T-helper 2 cell treated with Interferon-gamma antibody and Interleukin-4, amounts not matched to agents 5 μg/mL and 100 μg/mL, for 36 hours (primary cell): Measurements from ENCODE around the gene NAPB.
A peak's percentile ranks its signal among the peaks of the same experiment; 100 is the strongest.

Experiments used
- DNase-seq: peaks from one replicate; pipeline ENCODE4 v3.0.0; 2021; ENCODE audit warnings: low spot score
- H3K27ac Mint-ChIP-seq: one replicate; pipeline ENCODE4 v1.8.0; 2021; ENCODE audit warnings: mild to moderate bottlenecking, mixed read lengths
- H3K27me3 Mint-ChIP-seq: one replicate; pipeline ENCODE4 v1.8.0; 2021; ENCODE audit warnings: low read depth, mixed read lengths
- H3K36me3 Mint-ChIP-seq: one replicate; pipeline ENCODE4 v1.8.0; 2021; ENCODE audit warnings: low read depth, mixed read lengths
- H3K4me1 Mint-ChIP-seq: one replicate; pipeline ENCODE4 v1.8.0; 2021; ENCODE audit warnings: low read depth, mixed read lengths
- H3K4me3 Mint-ChIP-seq: one replicate; pipeline ENCODE4 v1.8.0; 2022; ENCODE audit warnings: mild to moderate bottlenecking, moderate library complexity, mixed read lengths
- H3K9me3 Mint-ChIP-seq: one replicate; pipeline ENCODE4 v1.8.0; 2021; ENCODE audit warnings: mixed read lengths

The NAPB gene

DNA sequence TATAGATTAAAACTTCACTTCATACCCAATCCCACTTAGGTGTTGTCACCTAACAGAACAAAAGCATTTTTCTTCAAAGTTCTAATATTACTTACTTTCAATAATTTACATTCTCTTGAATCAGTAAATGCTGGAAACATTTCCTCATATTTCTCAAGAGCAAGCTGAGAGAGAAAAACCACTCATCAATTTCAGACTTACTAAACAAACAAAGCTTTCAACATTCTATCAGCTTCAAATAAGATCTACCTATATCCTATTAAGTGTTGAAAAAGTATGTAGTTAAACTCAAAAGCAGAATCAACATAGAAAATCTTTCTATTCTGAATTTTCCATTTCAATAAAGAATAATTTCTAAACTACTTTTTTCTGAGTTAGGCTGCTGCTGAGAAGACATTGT lies 41.5 kb downstream of the NAPB start:
- H3K27me3 Mint-ChIP-seq = no peaks in the 10 kb centered on the region
- DNase-seq = no peak
- H3K27ac Mint-ChIP-seq = no peak overlapping the region
- no peak overlapping the region for H3K4me3 Mint-ChIP-seq
- peaks cover 9% of the 10 kb centered on the region for H3K4me1 Mint-ChIP-seq
- H3K36me3 Mint-ChIP-seq = peaks cover 58% of the 10 kb centered on the region
- H3K9me3 Mint-ChIP-seq = no peaks in the 10 kb centered on the region

DNA sequence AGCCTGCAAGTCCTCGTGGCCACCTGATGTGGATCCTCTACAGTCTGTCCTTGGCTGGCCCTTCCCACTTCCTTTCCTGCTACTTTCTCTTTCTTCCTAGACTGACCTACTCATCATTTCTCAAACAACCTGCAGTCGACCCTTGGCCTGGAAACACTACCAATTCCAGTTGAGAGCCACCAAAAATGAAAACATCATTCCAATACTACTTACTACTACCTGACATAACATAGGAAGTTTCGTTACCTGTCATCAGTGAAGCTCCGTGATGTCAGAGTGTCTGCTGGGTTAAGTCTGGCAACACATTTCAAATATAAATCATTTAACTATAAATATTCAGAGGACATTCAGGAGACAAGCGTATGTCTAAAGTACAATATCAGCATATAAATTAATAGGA lies 45.5 kb downstream of the NAPB start:
- DNase-seq = no peak
- Mint-ChIP-seq H3K36me3 (peaks cover 63% of the 10 kb centered on the region), H3K27me3 (no peaks in the 10 kb centered on the region), H3K4me1 (peaks cover 3% of the 10 kb centered on the region), H3K27ac (no peak overlapping the region), H3K4me3 (no peak overlapping the region), H3K9me3 (no peaks in the 10 kb centered on the region)

DNA sequence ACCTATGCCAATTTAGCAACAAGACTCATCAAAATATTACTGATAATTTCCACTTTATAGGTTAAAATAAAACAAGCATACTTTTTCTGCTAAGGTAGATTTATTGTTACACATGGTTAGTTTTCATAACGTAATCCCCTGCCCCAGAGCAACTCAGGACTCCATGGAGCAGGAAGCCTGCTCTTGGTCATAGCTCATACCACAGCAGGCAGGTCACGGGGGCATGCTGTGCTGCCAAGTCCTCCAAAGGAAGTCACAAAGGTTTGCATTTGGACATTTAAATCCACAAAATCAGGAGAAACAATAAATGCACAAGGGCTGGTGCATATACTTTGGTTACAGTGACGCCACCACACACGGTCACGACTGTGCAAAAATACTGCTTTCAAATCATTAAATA lies 46.8 kb downstream of the NAPB start:
- Mint-ChIP-seq H3K36me3 (peaks cover 64% of the 10 kb centered on the region), H3K9me3 (no peaks in the 10 kb centered on the region), H3K27ac (no peak overlapping the region), H3K27me3 (no peaks in the 10 kb centered on the region), H3K4me1 (peaks cover 3% of the 10 kb centered on the region), H3K4me3 (no peak overlapping the region)
- DNase-seq = no peak

DNA sequence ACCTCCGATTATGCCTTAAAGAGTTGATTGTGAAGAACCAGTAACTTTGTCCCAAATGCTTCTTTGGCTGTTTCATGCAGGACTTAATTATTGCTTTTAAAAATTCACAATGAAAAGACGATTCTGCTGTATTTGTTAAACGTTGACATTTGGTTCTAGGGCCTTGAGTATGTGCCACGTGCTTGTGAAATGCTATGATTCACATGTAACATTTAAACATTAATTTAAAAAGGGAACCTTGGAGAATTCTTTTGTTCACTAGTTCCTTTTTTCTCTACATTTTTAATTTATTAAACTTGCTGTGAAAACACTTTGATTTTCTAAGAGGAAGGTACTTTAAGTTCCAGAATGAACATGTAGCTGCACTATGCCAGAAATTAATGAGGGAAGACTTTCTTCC lies 49.8 kb downstream of the NAPB start:
- Mint-ChIP-seq H3K36me3 (peaks cover 69% of the 10 kb centered on the region), H3K4me3 (no peak overlapping the region), H3K9me3 (no peaks in the 10 kb centered on the region), H3K4me1 (peaks cover 11% of the 10 kb centered on the region), H3K27ac (no peak overlapping the region), H3K27me3 (no peaks in the 10 kb centered on the region)
- DNase-seq = no peak

DNA sequence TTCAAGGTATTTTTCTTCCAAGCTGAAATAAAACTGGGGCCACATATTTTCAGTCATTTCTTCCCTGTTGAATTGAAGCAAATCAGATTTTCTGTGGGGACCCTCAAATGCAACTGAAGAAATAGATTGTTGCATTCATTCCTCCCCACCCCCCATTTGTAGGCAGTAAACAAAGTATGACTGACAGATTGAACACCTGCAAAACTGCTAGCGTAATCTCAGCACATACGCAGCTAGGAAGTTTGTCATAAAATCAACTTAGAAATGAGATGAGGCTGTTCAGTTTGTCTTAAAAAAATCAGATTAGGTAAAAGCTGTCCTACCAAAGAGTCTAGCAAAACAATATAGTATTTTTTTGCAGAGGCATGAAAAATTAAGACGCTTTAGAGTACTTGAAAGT lies 50.4 kb downstream of the NAPB start:
- H3K4me1 Mint-ChIP-seq = peaks cover 18% of the 10 kb centered on the region
- no peaks in the 10 kb centered on the region for H3K9me3 Mint-ChIP-seq
- no peak overlapping the region for H3K4me3 Mint-ChIP-seq
- H3K36me3 Mint-ChIP-seq = peaks cover 69% of the 10 kb centered on the region
- H3K27me3 Mint-ChIP-seq = no peaks in the 10 kb centered on the region
- DNase-seq = no peak
- H3K27ac Mint-ChIP-seq = no peak overlapping the region

DNA sequence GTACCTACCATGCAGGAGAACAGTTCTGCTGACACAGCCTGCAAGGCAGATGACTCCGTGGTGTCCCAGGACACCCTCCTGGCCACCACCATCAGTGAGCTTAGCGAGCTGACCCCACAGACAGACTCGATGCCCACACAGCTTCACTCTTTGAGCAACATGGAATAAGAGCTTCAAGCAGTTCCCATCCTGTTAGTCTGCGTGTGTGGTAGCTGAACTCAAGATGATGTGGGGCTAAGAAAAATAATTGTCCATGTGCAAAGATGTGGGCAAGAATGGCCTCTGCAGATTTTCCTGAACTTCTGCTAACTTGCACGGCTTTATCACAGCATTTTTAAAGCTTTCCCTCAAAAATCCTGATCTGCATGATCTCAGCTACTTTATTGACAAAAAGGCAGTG lies 51.0 kb downstream of the NAPB start:
- Mint-ChIP-seq H3K27ac (no peak overlapping the region), H3K36me3 (peaks cover 64% of the 10 kb centered on the region), H3K4me1 (peaks cover 15% of the 10 kb centered on the region), H3K9me3 (no peaks in the 10 kb centered on the region), H3K4me3 (no peak overlapping the region), H3K27me3 (no peaks in the 10 kb centered on the region)
- DNase-seq = no peak

DNA sequence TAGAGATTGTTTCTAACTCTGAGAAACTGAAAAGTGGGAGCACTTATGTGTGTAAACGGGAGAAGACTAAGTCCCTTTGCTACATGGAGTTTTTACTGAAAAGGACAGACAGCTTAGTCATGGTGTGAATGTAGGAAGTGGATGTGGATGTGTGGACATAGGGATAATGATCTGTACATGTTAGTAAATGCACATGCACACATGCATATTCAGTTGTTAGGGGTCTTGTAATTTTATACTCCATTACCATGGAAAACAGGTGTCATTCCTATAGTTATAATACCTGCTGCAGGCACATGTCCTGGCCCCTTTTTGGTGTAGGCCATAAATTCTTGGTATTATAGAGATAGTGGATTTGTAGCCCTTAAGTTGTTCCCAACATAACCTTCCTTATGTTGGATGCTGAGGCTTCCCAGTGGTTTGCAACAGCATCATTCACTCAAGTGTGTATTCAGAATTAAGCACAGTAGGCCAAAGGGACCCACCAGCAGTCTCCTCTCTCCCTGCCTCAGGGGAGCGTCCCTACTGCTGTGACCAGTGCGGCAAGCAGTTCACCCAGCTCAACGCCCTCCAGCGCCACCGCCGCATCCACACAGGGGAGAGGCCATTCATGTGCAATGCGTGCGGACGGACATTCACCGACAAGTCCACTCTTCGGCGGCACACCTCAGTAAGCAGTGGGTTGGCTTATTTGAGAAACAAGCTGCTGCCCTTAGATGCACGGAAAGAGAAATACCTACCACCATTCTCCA lies 52.0 kb downstream of the NAPB start:
- peaks cover 24% of the 10 kb centered on the region for H3K4me1 Mint-ChIP-seq
- no peaks in the 10 kb centered on the region for H3K27me3 Mint-ChIP-seq
- no peak overlapping the region for H3K4me3 Mint-ChIP-seq
- no peaks in the 10 kb centered on the region for H3K9me3 Mint-ChIP-seq
- H3K27ac Mint-ChIP-seq = no peak overlapping the region
- no peak for DNase-seq
- peaks cover 69% of the 10 kb centered on the region for H3K36me3 Mint-ChIP-seq

DNA sequence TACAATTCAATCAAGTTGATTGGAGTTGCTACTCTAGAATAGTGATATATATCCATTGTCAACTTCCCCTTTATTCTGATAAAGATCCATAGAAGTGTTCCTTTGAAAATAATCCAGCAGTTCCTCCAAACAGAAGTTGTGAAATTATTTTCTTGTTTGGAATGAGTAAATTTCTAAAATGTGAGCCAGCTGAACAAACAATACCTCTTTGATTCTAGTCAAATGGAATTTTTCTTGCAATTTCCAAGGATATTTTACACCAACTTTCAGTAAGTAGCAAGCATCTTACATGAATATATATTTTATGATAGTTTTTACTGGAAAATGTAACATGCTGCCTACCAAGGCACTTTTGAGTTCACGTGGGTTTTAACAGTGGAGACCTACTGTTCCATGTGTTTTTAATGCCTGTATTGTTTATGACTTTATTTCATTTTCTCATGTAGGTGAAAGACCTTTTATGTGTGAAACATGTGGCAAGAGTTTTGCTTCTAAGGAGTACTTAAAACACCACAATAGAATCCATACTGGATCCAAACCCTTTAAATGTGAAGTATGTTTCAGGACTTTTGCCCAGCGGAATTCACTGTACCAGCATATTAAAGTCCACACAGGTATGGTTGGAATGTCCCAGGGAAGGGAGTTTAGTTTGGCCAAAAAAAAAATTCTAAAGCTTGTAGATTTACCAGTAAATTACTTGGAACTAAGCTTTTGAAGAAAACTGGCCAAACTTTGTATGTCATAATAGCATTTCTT lies 52.8 kb downstream of the NAPB start:
- H3K4me3 Mint-ChIP-seq = no peak overlapping the region
- peaks cover 28% of the 10 kb centered on the region for H3K4me1 Mint-ChIP-seq
- no peak for DNase-seq
- peaks cover 64% of the 10 kb centered on the region for H3K36me3 Mint-ChIP-seq
- H3K27me3 Mint-ChIP-seq = no peaks in the 10 kb centered on the region
- H3K27ac Mint-ChIP-seq = no peak overlapping the region
- no peaks in the 10 kb centered on the region for H3K9me3 Mint-ChIP-seq

DNA sequence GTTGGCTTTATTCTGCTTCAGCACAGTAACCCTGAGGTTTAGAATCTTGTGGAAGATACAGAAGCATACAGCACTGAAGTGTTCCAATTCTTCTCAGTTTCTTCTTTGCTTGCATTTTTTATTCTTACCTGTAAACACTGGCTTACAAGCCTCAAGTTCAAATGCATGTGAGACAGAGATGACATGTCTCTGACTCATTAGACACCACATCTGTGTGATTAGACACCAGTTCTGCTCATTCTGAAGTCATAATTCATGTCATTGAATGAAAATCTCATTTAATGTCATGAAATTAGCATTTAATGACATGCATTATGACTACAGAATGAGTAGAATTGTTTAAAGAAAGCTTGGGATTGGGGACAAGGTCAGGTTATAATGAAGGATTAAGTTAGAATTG lies 53.5 kb downstream of the NAPB start:
- Mint-ChIP-seq H3K4me3 (no peak overlapping the region), H3K27me3 (no peaks in the 10 kb centered on the region), H3K27ac (no peak overlapping the region), H3K4me1 (peaks cover 35% of the 10 kb centered on the region), H3K9me3 (no peaks in the 10 kb centered on the region), H3K36me3 (peaks cover 63% of the 10 kb centered on the region)
- no peak for DNase-seq

DNA sequence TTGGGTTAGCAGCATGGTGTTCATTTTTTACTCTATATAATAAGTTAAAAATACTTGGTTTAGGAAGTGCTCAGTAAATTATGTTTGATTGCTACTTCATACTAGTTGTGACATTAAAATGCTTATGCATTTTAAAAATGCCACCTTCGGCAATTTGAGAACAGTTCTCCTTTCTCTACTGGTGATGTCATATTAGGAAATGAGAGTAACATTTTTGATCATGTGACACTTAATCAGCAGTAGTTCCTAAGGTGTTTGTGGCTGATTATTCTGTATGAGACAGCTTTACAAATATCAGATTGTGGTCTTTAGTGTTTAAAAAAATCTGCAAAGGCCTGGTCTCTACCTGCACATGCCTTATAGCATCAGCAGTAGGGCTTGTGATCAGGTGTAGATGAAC lies 54.9 kb downstream of the NAPB start:
- peak overlapping the region; percentile 20 for H3K27ac Mint-ChIP-seq
- H3K9me3 Mint-ChIP-seq = no peaks in the 10 kb centered on the region
- peaks cover 35% of the 10 kb centered on the region for H3K4me1 Mint-ChIP-seq
- DNase-seq = no peak
- peaks cover 53% of the 10 kb centered on the region for H3K36me3 Mint-ChIP-seq
- no peaks in the 10 kb centered on the region for H3K27me3 Mint-ChIP-seq
- H3K4me3 Mint-ChIP-seq = peak overlapping the region; percentile 32

DNA sequence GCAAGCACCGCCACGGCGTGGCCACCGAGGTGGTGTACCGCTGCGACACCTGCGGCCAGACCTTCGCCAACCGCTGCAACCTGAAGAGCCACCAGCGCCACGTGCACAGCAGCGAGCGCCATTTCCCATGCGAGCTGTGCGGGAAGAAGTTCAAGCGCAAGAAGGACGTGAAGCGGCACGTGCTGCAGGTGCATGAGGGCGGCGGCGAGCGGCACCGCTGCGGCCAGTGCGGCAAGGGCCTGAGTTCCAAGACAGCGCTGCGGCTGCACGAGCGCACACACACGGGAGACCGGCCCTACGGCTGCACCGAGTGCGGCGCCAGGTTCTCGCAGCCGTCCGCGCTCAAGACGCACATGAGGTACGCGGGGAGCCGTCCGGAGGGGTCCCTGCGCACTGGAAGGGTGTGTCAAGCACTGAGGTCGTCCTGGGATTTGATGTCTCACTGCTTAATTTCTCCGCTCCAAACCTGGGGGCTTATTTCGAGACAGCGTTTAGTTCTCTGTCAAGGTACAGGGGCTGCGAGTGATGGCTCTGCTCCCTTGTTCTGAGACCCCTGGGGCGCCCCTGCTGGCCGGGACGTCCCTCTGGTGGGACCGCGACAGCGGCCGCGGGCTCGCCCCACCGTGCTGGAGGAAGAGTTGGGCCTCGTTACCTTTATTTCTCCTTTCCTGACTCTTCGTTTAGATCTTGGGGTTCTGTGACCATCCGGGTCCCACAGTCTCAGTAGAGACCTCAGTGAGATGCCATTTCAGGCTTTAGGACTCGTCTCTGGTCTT lies 55.7 kb downstream of the NAPB start:
- DNase-seq = no peak
- Mint-ChIP-seq H3K4me1 (peaks cover 40% of the 10 kb centered on the region), H3K9me3 (no peaks in the 10 kb centered on the region), H3K27me3 (no peaks in the 10 kb centered on the region), H3K4me3 (peak overlapping the region; percentile 32), H3K36me3 (peaks cover 46% of the 10 kb centered on the region), H3K27ac (peak overlapping the region; percentile 51)

DNA sequence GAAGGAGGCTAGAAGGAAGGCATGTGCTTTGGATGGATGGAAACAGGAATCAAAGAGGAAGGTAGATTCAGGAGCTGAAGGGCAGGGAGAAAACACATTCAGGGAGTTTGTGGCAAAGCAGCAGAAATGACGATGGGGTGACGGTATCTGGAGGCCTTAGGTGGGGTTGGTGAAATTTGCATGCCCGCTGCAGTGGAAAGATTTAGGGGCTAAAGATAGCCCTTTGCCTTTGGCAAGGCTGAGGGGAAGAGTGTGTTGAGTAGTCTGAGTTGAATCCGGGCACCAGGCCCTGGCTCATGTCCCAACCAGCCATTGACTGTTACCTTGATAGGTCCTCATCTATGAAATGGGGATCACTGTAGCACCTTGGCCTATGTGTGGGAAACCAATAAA lies 58.0 kb downstream of the NAPB start:
- peaks cover 28% of the 10 kb centered on the region for H3K36me3 Mint-ChIP-seq
- no peaks in the 10 kb centered on the region for H3K27me3 Mint-ChIP-seq
- peak overlapping the region; percentile 94 for H3K4me3 Mint-ChIP-seq
- H3K27ac Mint-ChIP-seq = peak overlapping the region; percentile 95
- DNase-seq = no peak
- H3K4me1 Mint-ChIP-seq = peaks cover 50% of the 10 kb centered on the region
- H3K9me3 Mint-ChIP-seq = no peaks in the 10 kb centered on the region

DNA sequence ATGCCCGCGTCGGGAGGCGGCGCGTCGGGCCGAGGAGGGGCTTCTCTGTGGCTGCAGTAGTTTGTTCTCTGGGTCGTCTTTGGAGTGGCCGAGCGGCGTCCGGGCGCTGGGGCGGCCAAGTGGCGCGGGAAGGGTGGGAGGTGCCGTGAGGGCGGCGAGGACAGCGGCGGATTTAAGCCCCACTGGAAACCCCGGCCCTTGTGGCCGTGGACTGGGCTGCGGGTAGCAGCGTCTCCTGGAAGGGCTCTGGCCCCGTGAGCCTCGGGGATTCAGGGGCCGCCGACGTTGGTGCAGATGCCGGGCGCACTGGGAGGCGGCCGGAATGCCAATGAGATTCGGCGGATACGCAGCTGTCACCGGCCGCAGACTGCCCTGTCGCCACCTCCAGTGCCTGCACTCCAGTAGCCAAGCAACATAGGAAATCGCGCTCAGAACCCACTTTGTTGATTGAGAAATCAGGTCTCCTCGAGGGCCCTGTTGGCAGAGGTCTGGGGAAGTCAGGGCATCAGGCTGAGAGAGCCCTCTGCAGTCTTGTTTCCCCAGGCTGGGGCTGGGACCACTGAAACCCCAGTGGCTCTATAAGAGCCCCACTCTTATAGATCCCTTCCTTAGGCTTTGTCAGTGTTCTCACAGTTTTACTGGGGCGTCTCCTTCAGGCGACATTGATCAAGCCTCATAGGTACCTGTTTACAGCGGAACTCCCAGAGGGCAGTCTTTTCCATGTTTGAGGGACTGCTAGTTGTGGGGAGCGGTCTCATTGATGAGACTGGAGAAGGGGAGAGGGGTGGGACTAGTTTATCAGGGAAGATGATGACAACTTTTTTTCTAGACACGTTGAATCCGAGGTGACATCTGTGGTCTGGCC lies 58.7 kb downstream of the NAPB start:
- no peaks in the 10 kb centered on the region for H3K9me3 Mint-ChIP-seq
- peak overlapping the region; percentile 94 for H3K4me3 Mint-ChIP-seq
- peak overlapping the region; percentile 95 for H3K27ac Mint-ChIP-seq
- H3K27me3 Mint-ChIP-seq = no peaks in the 10 kb centered on the region
- H3K36me3 Mint-ChIP-seq = peaks cover 24% of the 10 kb centered on the region
- H3K4me1 Mint-ChIP-seq = peaks cover 46% of the 10 kb centered on the region
- no peak for DNase-seq
